ENCODE results near the gene GLT6D1.

GLT6D1 gene

GRCh38 chr9:135587658-135588057 is 51.7 kb downstream of the GLT6D1 start:
- DNase-seq (ENCODE audit: low read depth in 1 of 2, low spot score in 1 of 2): no peak

- DNase-seq (ENCODE audit: low read depth in 1 of 2, low spot score in 1 of 2): no peak
Observed at GRCh38 chr9:135586601-135587109, 52.7 kb downstream of the GLT6D1 start.

GRCh38 chr9:135584934-135585333 is 54.4 kb downstream of the GLT6D1 start:
- DNase-seq (ENCODE audit: low read depth in 1 of 2, low spot score in 1 of 2): no peak

DNA sequence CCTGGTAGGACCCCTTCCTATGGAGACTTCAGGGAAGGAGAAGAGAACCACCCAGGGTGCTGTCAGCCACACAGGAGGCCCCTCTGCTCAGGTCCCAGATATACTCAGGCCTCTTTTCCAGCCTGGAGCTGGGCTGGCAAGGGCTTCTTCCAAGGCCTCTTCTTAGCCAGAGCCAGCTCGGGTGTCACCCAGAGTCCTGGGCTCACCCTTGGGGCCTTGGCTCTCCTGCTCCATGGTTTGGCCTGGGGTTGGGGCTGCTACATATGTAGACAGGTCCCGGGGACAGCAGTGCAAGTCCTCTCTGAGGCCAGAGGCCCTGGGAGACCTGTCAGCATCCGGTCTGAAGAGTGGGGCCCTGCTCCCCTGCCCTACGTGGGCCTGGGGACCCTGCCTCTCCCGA is 55.0 kb downstream of the GLT6D1 start:
- DNase-seq (ENCODE audit: low read depth in 1 of 2, low spot score in 1 of 2): no peak

DNA sequence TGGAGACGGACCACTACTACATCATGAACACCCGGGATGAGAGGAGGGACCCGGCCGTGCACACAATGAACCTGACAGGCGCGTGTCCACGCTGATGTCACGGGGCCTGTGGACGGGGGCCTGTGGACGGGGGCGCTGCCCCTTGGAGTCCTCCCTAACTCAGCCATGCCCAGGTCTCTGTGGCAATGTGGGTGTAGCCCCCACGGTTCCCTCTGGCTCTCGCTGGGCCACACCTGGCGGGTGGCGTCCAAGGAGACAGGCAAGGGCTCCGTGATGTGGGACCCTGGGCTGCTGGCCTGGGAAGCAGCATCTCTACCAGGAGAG is 55.7 kb downstream of the GLT6D1 start:
- no peak for DNase-seq (ENCODE audit: low read depth in 1 of 2, low spot score in 1 of 2)

DNA sequence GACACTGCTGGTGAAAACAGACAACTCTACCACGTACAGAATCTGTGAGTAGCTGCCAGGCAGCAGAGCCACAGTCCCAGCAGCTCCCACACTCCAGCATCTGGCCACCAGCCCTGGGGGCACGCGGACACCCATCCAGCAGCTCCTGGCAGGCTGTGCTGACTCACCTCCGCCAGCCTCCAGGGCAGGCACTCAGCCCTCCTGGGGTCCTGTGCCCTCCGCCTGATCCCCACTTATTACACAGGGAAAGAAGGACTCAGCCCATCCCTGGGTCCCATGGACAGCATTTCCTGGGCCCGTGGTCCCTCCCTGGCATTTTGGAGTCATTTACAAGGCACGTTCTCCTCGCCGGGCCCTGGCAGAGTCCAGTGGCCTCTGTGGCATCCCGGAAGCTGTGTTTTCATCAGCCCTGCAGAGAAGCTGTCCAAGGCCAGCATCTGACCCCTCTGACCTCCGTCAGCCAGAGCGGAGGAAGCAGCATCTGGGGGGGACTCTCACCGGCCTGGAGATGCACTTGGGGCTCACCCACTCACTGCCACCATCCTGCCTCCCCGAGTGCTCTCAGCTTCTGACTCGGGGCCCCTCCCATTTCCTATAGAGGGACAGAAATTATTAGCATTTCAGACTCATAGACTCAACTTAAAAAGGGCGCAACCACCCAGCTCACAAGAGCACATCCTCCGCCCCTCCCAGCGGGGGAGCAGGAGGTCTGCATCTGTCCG is 56.2 kb downstream of the GLT6D1 start:
- DNase-seq (ENCODE audit: low read depth in 1 of 2, low spot score in 1 of 2): no peak

- no peak for DNase-seq (ENCODE audit: low read depth in 1 of 2, low spot score in 1 of 2)
Observed at GRCh38 chr9:135582541-135582940, 56.8 kb downstream of the GLT6D1 start.

DNA sequence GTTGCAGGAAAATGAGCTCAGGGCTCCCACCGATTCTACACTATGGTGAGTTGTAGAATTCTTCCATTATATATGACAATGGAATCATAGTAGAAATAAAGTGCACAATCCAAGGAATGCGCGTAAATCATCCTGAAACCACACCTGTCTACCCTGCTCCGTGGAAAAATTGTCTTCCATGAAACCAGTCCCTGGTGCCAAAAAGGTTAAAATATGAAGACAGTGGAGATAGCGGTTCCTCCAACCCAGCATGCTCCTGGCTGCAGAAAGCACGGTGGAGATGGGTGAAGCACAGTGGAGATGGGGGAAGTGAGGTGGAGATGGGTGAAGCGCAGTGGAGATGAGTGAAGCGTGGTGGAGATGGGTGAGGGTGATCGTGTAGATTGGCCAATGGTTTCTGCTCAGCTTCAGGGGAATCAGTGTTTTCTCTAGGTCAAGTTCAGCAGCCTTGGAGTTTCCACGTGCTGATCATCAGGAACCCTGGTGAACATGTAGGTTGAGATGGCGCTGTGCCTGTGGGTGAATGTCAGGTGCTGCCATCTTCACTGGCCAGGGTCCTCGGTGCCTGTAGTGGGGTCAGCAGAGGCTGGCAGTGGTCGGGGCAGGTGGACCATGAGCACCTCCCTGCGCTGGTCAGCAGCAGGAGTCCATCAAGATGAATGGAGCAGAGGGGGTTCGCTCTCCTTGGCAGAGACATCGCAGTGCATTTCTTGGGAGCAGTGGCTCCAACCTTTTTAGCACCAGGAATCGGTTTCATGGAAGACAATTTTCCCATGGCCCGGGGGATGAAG is 57.5 kb downstream of the GLT6D1 start:
- DNase-seq (ENCODE audit: low read depth in 1 of 2, low spot score in 1 of 2): no peak

- DNase-seq (ENCODE audit: low read depth in 1 of 2, low spot score in 1 of 2): no peak
Observed at GRCh38 chr9:135580664-135581380, 58.5 kb downstream of the GLT6D1 start.

GRCh38 chr9:135579889-135580660 is 59.3 kb downstream of the GLT6D1 start:
- DNase-seq (ENCODE audit: low read depth in 1 of 2, low spot score in 1 of 2): no peak

DNA sequence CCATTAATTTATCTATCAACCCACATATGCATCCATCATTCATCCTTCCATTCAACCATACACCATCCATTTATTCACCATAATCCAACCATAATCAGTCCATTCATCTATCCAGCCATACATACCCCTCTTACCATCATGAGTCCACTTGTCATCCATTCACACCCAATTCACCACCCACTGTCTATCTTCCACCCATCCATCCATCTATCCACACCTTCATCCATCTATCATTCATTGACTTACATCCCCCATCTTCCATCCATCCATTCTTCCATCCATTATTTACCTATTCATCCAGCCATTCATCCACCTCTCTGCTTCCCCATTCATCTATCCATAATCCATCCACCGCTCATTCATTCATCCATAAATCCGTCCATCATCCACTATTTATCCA is 60.0 kb downstream of the GLT6D1 start:
- DNase-seq (ENCODE audit: low read depth in 1 of 2, low spot score in 1 of 2): no peak

DNA sequence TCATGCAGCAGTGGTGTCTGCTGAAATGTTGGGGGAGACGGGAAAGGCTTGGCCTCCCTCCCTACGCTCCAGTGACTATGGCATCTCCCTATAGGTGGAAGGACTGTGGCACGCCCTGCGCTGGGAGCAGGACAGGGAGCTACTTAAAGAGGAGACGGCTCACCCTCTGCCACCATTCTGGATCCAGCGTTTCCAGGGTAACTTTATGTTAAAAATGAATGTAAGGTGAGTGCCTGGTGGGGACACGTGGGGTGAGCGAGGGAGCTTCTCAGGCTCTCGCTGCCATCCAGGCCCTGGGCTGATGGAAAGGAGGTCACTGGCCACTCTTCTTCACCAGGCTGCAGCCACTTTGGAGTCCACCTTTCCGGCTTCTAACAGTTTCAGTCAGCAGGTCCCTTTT is 62.1 kb downstream of the GLT6D1 start:
- DNase-seq (ENCODE audit: low read depth in 1 of 2, low spot score in 1 of 2): no peak

DNA sequence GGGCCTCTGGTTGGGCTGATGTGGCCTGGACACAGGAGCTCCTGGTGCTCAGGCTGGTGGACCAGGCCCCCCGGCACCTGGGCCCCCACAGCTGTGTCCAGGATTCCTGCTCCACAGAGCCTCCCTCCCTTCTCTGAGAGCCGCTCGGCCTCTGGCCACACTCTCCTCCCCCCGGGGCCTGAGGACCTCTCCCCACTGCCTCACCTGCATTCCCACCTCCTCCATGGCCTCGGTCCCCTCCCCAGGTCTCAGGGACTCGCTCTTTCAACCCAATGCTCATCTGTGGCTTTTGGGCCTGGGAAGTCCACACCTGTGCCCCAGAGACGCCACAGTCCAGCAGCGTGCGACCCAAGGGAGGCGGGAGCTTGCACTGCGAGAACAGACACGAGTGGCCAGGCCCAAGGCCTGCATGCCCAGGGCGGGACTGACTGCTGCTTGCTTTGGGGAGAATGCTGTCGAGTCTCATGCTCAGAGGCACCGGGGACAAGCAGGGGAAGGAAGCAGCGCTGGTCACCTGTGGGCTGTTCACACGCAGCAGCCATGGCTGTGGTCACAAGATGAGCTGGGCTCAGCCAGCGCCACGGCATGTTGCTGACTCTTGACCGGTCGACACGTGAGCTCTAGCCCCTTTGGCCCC is 63.2 kb downstream of the GLT6D1 start:
- no peak for DNase-seq (ENCODE audit: low read depth in 1 of 2, low spot score in 1 of 2)

- DNase-seq (ENCODE audit: low read depth in 1 of 2, low spot score in 1 of 2): no peak
Observed at GRCh38 chr9:135574943-135575342, 64.4 kb downstream of the GLT6D1 start.

DNA sequence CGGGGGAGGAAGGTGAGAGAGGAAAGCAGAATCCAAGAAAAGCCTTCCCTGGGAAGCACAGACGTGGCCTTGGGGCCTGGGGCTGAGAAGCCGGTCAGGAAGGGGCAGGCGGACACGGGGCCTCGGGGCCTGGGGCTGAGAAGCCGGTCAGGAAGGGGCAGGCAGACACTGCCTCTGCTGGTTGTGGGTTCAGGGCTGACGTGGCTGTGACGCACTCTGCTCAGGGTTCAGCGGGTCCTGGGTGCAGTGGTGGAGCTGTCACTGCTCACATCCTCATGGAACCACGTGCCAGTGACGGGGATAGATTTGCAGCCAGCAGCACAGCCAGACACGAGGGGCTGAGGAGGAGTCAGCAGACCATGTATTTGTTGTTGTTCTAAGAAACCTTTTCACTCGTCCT is 65.0 kb downstream of the GLT6D1 start:
- DNase-seq (ENCODE audit: low read depth in 1 of 2, low spot score in 1 of 2): no peak

Measured in stimulated activated CD4-positive, alpha-beta T cell treated with anti-CD3 and anti-CD28 coated beads, Interleukin-15, amount 100 ng/mL, for 1 hour (primary cell).